Activated CD4-positive, alpha-beta T cell treated with anti-CD3 and anti-CD28 coated beads for 4 hours (primary cell): ENCODE results near the gene SLC2A11.
"Not testable (repeated sequence)": the region's sequence is repeated elsewhere in the genome, so short reads cannot be mapped to it uniquely, and the experiment has no call there.

Experiments used
- DNase-seq, 2 donors: peaks; one replicate each; pipeline ENCODE4 v3.0.0-alpha.2; 2020

The SLC2A11 gene

GRCh38 chr22:23910496-23911190 is 53.0 kb downstream of the SLC2A11 start:
- no peak for DNase-seq

- DNase-seq, result no peak
Measured at GRCh38 chr22:23911318-23911980, 53.8 kb downstream of the SLC2A11 start.

DNA sequence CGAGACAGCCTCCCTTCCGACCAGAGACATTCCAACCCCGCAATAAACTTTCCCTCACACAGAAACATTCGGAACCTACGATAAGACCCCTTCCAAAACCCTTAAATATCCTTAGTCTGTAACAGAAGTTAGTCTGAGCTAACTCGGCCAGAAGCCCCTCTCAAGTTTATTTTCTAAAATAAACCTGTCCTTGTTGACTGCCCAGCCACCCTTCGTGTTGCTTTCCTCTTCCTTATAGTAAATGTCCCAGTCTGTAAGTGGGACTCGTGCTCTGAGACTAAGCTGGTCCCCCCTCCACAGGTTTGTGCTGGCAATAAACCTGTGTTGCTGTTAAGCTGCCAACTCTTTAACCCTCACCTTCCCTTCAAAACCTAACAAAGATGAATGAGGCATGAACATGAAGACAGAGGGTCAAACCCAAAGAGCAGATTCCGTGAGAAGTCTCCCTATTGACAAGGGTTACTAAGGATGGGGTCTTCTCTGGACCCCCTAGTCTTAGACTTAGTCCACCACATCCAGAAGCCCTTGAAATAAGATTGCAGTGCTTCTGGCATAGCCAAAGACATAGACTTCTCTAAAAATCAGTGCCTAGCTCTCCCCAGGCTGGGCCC is 54.7 kb downstream of the SLC2A11 start:
- DNase-seq, result no peak

- DNase-seq, result no peak
Measured at GRCh38 chr22:23913306-23913660, 55.6 kb downstream of the SLC2A11 start.

DNA sequence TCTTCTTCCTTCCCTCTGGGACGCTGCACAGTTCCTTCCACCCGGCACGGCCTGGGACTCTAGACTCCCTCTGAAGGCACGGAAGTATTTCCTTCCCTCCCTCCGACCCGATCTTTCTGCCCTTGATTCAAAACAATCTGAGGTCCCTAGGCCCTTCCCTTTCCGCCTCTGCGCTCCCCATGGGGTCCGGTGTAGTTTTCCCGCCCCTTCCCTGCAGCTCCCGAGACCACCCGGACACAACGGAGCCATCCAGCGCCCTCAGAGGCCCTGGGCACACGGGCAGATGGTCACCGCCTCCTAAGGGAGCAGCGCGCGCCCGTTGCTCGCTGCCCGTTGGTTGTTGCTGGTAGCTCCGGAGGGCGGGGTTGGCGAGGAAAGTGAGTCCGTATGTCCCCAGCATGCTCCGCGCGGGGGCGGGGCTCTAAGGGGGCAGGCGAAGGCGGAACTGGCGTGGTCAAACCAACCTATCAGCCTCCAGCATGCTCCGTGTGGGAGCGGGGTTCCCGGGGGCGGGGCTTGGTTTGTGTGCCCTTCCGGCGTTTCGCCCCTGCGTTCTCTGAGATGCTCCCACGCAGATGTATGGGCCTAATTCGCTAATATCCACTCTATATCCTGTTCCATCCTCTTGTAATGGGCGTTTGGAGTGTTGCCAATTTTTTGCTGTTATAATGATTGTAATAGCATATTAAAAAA is 56.1 kb downstream of the SLC2A11 start:
- peak; percentile 99 to 100 for DNase-seq

DNA sequence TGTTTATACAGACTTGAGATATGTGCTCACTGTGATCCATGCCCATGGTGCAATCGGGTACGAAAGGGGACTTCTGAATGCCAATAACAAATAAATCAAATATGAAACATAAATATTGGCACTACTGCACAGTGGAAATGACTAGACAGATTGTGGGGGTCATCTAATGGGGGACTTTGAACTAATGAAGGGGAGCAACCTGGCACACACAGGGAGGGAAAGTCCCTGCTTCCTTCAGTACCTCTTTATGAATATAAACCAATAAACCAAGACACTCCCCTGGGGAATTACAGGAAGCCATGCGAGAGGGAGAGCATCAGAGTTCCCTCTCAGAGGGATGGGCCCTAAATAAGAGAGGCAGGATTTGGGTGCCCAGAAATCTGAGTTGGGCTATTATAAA is 57.6 kb downstream of the SLC2A11 start:
- DNase-seq, result no peak

- DNase-seq, result not testable (repeated sequence)
Measured at GRCh38 chr22:23920267-23920611, 62.6 kb downstream of the SLC2A11 start.

- not testable (repeated sequence) for DNase-seq
Measured at GRCh38 chr22:23921586-23922201, 64.0 kb downstream of the SLC2A11 start.

DNA sequence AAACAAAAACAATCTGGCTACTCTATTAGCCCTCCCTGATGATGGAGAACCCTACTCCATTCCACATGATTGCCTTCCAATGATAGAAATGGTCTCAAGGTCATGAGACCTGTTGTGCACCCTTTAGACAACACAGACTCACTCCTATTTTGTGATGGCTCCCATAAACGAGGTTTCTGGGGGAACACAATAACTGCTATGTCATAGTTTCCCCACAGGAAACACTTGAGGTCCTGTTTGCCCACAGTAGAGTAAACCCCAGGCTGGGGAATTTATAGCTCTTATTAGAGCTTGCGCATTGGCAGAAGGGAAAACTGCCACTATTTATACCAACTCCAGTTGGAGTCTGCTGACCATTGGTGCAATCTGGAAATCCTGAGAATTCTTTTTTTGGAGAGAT is 65.2 kb downstream of the SLC2A11 start:
- no peak for DNase-seq

DNA sequence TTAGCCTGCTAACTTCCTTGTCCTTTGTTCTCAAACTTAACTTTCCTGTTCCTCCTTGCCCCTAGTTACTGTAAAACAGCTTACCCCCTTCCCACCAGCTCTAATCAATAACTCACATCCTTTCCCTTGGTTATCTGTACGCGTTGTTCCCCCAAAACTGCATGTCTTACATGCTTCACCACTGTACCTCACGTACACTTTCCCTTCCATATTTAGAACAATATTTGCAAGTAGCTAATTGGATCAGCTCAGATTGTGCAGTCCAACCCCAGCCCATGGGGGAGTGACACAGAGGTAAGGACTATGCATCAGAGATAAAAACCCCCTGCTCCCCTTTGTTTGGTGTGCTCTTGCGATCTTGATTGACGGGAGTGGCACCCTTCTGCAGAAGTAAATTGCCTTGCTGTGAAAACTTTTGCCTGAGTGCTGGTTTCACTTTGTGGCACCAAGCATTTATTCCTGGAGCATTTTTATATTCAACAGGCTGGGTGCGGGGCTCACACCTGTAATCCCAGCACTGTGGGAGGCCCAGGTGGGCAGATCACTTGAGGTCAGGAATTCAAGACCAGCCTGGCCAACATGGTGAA is 67.4 kb downstream of the SLC2A11 start:
- no peak for DNase-seq

DNA sequence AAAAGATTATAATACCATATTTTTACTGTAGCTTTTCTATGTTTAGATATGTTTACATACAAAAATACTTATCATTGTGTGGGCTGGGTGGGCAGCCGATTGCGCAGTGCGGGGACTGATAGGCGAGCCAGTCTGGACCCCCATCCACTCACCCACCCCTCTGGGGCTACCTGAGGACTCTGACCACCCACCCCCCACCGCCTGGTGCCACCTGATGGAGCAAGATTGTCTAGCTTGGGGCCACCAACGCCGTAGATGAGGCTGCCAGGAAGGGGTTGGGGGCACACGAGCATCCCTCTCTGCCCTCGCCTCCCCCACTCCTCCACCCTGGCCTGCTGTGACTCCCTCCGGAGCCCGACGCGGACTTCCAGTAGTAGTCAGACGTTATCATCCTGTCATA is 68.9 kb downstream of the SLC2A11 start:
- no peak for DNase-seq
